GM18519 (cell line): ENCODE results near the gene STAT3.
A peak's percentile ranks its signal among the peaks of the same experiment; 100 is the strongest.
"Not testable (repeated sequence)": the region's sequence is repeated elsewhere in the genome, so short reads cannot be mapped to it uniquely, and the experiment has no call there.

Source experiments
- ATAC-seq: cut with Tn5 transposase; IDR thresholded peaks from one replicate; pipeline ENCODE4 v1.9.1; 2021; ENCODE audit warnings: mild to moderate bottlenecking, moderate library complexity; ENCODE audit not compliant: unreplicated experiment, low FRiP score

STAT3 gene

DNA sequence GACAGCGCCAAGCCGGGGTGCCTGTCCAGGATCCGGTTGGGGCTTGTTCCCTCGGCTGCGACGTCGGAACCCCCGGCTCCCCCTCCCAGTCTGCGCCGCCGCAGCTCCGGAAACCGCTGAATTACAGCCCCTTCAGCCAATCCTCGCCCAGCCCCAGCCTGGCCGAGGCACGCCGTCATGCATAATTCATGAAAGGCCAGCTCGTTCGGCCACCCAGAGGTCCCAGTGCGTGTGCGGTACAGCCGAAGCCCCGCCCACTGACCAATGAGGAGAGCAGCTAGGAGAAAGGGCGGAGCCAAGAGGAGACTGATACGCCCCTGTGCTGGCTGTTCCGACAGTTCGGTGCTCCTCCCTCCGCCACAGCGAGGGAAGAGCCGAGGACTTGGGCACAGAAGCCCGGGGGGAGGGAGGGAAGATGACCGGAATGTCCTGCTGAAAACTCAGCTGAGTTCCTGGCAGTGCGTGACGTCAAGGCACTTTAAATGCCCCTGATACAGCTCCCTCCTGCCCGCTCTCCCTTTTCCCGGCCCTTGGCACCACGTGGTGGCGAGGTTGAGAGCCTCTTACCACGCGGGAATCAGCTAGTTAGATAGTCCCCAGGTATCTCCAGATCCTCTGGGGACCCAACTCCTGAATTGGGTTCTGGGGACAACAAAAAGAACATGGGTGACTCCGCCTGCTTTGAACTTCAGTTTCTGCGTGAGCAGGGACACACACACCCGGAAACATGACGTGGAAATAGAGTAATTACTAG, at the start of gene STAT3:
Gene STAT3, minus strand, starts transcription at position 62 of the 754 bp plus-strand sequence. CDS start 39,926 bp downstream, outside the sequence.
- ATAC-seq: peak; percentile 85

DNA sequence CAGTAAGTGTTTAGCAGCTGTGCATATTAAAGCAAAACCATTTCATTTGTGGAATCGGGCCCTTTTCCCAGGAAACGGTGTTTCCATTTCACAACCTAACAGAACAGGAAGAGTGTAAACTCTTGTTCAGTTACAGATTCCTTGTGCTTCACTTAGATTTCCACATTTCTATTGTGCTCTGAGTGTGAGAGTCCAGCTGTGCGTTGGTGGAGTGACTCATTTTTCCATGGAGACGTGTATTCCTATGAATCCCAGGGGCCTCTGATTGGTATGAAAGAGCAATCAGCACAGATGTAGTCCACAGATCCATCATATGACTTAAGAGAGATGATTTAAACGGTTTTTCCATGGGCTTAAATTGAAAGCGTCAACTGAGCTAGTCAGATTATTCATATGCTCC, 48.1 kb upstream of the STAT3 start:
- ATAC-seq: no peak

DNA sequence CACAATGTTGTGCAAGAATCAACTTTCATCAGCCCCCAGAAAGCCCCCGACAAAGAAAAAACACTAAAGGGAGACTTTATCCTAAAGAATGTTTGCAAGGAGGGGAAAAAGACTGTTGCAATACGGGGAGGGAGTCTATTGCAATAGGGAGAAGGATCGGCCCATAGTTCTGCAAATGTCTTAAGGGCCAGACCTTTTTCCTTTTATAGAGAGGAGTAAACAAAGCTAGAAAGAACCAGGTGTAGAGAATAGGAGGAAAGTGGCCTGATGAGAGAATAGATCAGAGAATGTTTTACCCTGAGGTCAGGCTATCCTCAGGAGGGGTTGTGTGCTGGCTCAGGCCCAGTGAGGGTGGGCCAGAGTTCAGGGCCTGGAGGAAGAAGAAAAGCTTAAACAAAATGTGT, 43.5 kb upstream of the STAT3 start:
- no peak for ATAC-seq

DNA sequence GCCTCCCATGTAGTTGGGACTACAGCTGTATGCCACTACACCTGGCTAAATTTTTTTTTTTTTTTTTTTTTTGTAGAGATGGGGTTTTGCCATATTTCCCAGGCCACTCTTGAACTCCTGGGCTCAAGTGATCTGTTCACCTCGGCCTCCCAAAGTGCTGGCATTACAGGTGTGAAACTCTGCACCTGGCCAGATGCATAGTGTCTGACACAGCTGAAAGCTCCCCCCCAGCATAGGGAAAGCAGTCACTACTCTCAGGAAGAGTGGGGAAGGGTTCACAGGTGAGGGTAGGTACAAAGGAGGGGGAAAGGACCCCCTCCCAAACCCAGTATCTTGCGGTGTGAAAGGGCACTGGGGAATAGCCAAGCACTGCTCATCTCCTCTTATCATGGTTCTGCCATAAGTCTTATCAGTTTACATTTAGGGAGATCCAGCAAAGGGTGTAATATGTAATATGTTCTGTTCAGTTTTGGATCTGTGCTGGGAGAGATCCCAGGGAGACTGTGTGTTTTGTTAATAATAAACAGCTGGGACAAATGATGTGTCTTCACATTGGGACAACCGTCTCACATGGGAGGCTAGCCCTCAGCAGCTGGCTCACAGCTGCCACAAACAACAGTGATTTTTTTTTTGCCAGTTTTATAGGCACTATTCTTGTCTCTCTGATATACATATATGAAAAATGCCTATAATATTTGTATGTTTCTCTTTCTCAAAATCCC, 41.6 kb upstream of the STAT3 start:
- ATAC-seq: no peak

DNA sequence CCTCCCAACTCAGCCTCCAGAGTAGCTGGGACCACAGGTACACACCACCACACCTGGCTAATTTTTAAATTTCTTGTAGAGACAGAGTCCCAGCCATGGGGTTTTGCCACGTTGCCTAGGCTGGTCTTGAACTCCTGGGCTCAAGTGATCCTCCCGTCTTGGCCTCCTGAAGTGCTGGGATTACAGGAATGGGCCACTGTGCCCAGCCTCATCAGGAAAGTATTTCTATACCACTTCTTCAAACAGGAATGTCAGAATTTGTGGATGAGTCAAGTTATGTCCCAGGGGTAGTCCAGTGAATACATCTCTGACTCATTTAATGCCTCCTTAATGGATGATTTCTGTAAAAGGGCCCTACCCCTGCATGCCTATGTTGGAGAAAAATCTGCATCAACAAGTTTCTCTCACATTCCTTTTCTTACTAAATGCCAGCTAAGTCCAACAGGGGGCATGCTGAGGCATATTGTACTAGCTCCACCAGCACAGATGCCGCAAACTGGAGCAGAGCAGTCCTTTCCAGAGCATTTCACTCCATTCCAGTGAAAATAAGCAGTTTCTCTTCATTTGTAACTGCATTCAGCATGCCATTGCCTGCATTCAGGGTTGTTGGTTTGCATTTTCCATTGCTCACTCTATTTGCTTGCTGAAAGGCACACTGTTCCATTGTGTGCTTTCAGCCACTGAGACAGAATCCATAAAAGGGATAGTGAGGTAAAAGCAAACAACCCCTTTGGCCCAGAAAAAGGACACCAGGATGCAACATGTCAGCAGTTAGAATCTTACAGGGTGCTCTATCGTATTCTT, 40.1 kb upstream of the STAT3 start:
- ATAC-seq: no peak

DNA sequence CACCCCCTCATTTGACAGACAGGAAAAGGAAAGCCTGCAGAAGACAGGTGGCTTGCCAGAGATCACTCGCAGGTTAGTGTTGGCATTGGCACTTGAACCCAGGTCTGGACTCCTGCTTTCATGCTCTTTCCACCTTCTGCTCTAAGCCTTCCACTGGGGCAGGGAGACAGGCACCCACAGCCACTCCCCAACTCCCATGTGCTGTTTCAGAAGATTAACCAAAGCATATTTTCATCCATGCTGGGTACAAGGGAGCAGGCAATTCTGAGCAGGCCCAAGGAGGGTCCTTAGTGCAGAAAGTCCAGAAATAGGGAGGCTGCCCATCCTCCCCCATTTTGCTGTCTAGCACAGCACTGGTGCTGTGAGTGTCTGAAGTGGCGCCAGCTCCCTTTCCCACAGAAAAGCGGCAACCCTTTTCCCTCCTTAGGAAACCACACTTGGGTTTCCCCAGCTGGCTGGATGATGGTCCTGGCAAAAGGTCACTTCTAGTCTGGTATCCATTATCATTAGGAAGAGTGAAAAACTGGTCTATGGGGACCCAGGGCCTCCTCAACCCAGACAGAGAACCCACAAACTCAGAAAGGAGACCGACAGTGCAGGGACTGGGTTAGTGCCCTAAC, 36.9 kb upstream of the STAT3 start:
- no peak for ATAC-seq

DNA sequence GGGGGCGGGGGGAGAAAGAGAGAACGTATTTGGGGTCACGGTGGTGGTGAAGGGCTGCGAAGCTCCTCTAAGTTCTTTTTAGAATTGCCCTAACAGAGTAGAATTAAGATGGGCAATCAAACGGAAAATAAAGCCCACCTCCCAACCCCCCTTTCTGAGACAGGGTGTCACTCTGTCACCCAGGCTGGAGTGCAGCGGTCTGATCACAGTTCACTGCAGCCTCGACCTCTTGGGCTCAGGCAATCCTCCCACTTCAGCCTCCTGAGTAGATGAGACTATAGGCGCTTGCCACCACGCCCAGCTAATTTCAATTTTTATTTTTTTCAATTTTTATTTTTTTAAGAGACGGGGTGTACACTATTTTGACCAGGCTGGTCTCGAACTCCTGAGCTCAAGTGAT, 35.5 kb upstream of the STAT3 start:
- ATAC-seq: no peak

DNA sequence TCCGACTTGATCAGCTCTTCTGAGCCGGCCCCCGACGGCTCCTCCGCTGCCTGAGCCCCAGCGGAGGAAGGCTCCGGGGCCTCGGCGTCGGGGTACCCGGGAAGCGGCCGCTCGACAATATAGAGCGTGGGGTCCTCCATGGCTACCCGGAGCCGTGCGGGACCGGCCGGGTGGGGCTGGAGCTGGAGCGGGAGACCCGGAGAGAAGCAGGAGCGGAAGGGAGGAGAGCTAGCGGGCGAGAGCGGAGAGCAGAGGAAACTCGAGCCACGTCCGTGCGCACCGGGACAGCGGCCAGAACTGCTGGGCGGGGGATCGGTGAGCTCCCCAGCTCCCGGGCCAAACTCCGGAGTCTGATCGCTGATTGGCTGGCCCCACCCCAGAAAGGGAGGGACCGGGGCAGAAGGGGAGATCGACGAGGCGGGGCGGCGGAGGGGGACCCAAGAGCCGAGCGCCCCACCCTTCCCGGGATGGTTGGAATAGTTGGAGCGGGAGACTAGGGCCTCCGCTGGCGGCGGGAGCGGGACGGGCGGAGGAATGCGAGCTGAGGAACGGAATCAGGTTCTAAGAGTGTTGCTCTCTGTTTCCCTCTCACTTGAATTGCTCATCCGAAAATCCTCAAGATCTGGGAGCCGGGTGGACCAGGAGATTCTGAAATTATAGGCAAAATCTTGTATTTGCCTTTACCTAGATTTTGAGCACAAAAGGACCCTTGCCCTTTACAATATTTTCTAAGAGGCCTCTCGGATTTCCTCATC, 34.9 kb upstream of the STAT3 start, which contains the start of gene CAVIN1:
Gene CAVIN1, minus strand, starts transcription at position 299 of the 755 bp plus-strand sequence. Its CDS starts 159 bp downstream, at position 140.
- no peak for ATAC-seq

DNA sequence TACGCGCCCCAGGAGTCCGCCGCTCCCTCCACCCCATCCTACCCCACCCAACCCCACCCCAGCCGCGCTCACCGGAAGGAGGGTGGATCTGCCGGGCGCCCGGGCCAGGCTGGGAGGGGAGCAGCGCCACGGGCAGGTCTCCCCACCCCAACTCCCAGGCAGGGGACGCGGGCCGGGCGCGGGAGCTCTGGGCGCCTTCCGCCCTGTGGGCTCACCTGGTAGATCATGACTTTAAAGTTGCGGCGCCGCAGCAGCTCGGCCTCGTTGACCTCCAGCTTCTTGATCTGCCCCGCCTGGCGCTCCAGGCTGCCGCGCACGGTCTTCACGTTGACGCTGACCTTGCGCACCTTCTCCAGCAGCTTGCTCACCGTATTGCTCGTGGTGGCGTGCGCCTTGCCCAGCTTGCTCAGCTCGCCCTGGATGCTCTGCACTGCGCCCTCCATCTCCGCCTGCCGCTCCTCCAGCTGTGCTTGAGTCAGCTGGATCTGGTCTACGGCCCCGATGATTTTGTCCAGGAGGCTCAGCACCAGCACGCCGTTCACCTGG, 34.2 kb upstream of the STAT3 start:
- no peak for ATAC-seq

DNA sequence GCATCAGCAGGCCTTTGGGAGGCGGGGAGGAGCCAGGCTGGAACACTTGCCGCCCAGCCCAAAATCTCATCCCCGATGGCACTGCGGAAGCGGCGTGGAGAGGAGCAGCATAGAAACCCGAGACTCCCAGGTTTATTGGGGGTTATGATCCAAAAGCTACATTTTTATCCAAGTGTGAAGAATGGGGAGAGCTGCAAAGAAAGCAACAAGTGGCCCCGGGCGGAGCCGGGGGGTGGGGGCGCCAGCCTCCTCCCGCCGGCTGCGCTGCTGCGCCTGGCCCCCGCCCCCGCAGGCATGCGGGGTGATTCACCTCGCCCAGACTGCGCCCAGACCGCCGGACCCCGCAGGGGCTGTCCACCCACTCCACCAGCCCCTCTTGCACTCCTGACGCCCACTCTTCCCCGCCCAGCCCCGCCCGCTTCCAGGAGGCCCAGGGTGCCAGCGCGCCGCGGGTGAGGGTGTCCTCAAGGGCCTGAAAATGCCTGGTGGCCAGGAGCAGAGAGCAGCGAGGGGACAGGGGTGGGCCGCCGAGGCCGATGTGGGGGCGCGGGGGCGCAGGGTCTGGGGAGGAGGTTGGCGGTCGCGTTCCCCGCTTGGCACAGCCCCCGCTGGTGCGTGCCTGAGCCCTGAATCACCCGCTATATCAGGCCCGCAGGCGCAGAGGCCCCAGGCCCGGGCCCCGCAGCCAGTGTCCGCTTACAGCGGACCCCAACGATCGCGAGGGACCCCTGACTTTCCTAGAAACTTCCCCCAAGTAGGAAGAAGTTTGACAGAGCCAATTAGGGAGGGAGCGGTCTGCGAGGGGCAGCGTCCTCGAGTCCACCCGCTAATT, 33.5 kb upstream of the STAT3 start:
- no peak for ATAC-seq

DNA sequence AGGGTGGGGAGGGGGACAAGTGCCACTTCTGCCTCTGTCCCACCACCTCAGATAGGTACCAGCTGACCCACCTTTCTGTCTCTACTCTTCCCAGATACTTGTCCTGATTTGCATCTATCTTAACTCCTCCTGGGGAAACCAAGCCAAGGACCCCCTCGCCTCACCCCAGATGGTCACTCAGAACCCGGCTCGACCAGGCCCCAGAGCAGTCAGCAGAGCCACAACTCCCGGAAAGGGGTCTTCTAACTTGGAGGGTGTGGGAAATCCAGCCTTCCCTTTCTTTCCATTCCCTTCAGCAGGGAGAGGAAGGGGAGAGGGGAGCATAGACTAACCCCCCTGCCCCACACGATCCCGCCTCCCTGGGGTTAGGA, 32.9 kb upstream of the STAT3 start:
- ATAC-seq: no peak

DNA sequence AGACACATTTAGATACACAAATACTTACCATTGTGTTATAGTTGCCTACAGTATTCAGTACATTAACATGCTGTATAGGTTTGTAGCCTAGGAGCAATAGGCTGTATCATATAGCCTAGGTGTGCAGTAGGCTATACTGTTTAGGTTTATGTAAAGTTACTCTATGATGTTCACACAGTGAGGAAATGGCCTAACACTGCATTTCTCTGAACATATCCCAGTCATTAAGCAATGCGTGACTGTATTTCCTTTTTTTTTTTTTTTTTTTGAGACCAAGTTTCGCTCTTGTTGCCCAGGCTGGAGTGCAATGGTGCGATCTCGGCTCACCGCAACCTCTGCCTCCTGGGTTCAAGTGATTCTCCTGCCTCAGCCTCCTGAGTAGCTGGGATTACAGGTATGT, 29.7 kb upstream of the STAT3 start:
- not testable (repeated sequence) for ATAC-seq

DNA sequence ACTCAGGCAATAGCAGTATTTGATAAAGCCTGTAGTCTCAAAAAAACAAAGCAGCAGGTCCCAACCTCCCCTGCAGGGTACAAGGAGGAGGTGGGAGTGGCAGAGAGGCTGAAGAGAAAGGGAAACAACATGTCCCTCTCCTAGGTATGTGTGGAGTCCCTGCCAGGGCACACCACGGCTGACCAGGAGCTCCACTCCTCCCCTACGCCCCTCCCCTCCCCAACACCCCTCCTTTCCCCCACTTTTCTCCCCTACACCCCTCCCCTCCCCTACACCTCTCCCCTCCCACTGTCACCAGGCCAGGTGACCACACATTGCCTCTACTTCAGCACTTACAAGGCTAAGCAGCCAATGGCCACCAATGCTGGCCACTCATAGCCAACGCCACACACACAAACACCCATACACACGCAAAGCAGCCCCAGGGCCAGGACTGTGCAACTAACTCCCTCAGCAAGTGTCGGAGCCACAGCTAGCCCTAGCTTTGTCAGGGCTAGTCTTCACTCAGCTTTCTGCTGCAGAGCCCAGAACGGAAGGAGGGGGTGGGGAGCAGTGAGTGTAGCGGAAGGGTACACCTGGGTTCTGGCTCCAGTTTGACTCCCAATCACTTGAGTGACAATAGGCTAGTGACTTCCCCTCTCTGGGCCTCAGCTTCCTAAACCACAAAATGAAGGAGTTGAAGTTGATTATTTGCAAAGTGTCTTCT, 26.6 kb upstream of the STAT3 start:
- ATAC-seq: no peak

DNA sequence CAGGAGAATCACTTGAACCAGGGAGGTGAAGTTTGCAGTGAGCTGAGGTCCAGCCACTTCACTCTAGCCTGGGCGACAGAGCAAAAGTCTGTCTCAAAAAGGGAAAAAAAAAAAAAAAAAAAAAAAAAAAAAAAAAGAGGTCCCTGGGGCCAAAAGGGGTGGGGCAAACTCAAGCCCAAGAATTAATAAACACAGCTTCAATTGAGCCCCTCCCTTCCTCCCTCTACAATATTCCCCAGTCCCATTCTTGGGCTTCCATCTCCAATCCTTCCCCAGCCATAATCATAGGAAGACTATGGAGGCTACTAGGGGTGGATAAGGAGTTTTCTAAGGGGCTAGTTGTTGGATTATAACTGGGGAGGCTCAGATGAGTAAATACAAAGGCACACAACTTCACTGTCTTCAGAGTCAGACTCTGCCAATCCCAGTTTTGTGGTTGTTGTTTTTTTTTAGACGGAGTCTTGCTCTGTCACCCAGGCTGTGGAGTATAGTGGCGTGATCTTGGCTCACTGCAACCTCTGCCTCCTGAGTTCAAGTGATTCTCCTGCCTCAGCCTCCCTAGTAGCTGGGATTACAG, 25.3 kb upstream of the STAT3 start:
- ATAC-seq: no peak

DNA sequence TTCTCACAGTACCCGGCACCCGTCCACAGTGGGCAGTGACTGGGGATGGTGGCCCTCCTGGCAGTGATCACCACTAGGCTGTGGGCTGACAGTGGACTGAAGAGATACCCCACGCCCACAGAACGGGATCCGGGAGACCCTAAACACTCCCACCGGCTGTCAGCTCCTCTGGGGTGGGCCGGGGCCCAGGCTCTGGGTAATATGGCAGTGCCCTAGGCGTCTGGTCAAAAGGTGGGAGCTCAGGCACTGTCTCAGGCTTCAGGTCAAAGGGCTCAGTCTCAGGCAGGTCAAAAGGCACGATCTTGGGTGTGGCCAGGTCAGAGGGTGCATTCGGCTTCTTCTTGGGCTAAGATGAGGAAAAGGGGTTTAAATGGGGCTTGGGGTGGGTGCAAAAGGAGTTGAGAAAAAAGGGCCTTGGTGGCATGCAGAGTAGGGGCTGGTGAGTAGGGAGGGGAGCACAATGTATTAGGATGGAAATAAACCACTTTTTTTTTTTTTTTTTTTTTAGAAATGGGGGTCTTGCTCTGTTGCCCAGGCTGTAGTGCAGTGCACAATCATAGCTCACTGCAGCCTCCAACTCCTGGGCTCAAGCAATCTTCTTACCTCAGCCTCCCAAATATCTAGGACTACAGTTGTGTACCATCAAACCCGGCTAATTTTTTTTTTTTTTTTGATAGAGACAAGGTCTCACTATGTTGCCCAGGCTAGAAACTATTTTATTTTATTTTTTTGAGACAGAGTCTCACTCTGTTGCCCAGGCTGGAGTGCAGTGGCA, 23.9 kb upstream of the STAT3 start:
- no peak for ATAC-seq

DNA sequence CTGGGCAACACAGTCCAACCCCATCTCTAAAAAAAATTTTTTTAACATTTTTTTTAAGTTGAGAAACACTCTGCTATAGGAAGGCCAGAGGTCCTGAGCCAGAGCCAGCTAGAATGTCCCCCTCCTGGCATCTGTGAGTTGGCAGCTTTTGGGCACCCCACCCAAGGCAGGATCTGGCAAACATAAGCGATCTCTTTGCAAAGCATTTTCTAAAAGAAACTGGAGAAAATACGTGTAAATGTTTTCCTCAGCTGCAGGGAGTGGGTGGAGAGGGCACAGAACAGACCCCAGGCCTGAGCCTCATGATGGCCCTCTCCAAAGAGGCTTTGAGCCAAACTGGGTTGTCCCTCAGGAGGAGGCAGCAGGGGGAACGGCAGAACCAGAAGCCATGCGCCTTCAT, 23.1 kb upstream of the STAT3 start:
- ATAC-seq: no peak

DNA sequence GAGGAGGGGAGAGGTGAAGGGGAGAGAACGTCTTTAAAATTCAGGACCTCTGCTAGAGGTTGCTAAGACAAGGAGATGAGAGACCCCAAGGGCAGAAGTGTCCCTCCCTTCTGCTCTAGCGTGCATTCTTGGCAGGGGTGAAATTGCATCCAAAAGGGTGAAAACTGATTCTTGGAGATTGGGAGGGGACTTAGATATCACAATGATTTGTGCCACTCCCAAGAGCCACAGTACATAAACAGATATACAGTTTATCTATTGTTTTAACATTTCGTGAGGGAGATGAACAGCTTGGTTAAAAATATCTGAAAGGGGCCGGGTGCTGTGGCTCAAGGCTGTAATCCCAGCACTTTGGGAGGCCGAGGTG, 22.1 kb upstream of the STAT3 start:
- no peak for ATAC-seq
